Glutamatergic neuron (in vitro differentiated cells): ENCODE data around the gene MLPH. TPM values are rescaled to one million over a fixed set of nuclear protein-coding genes. Genes with fewer than 3 reads are reported as not detected.
A peak's percentile ranks its signal among the peaks of the same experiment; 100 is the strongest.

Experiments used
- DNase-seq: peaks from one replicate; pipeline ENCODE4 v3.0.0; 2022
- H3K27ac Mint-ChIP-seq: one replicate; pipeline ENCODE4 v1.8.0; 2020; ENCODE audit warnings: mild to moderate bottlenecking, mixed read lengths, inconsistent platforms; ENCODE audit not compliant: unreplicated experiment
- H3K27me3 Mint-ChIP-seq: one replicate; pipeline ENCODE4 v1.8.0; 2020; ENCODE audit warnings: mild to moderate bottlenecking, moderate library complexity, mixed read lengths, inconsistent platforms; ENCODE audit not compliant: unreplicated experiment
- H3K36me3 Mint-ChIP-seq: one replicate; pipeline ENCODE4 v1.8.0; 2020; ENCODE audit warnings: mild to moderate bottlenecking, mixed read lengths, inconsistent platforms; ENCODE audit not compliant: unreplicated experiment
- H3K4me1 Mint-ChIP-seq: one replicate; pipeline ENCODE4 v1.8.0; 2020; ENCODE audit warnings: mild to moderate bottlenecking, low read depth, mixed read lengths, inconsistent platforms; ENCODE audit not compliant: unreplicated experiment
- H3K4me3 Mint-ChIP-seq: one replicate; pipeline ENCODE4 v1.8.0; 2020; ENCODE audit warnings: mild to moderate bottlenecking, mixed read lengths, inconsistent platforms; ENCODE audit not compliant: unreplicated experiment
- H3K9me3 Mint-ChIP-seq: one replicate; pipeline ENCODE4 v1.8.0; 2020; ENCODE audit warnings: mild to moderate bottlenecking, moderate library complexity, mixed read lengths, inconsistent platforms; ENCODE audit not compliant: unreplicated experiment
- CTCF ChIP-seq: fragments of 200-600 bp; sonication (generic); IDR thresholded peaks from one replicate; pipeline ENCODE4 v1.5.0; 2021; ENCODE audit not compliant: partially characterized antibody, unreplicated experiment
- total RNA-seq: library from RNA; stranded (reverse); fragmentation: NEBNext Ultra II Directional; extraction: Animal tissue kit (Norgen Biotek cat#: 25700); gene quantifications from one replicate; pipeline ENCODE4 v1.2.1, GENCODE V29; 2021; ENCODE audit not compliant: unreplicated experiment

Gene MLPH
- total RNA-seq, 1 donor from 2014 or later: 4.3 TPM

GRCh38 chr2:237571551-237571950, 84.5 kb downstream of the MLPH start:
- DNase-seq: no peak
- Mint-ChIP-seq H3K4me3 (no peak overlapping the region), H3K4me1 (no peaks in the 10 kb centered on the region), H3K36me3 (no peaks in the 10 kb centered on the region), H3K9me3 (peaks cover 2% of the 10 kb centered on the region), H3K27me3 (no peaks in the 10 kb centered on the region), H3K27ac (no peak overlapping the region)
- no peak for TF ChIP-seq CTCF

- Mint-ChIP-seq H3K27ac (no peak overlapping the region), H3K4me3 (no peak overlapping the region), H3K27me3 (no peaks in the 10 kb centered on the region), H3K36me3 (no peaks in the 10 kb centered on the region), H3K9me3 (peaks cover 2% of the 10 kb centered on the region), H3K4me1 (no peaks in the 10 kb centered on the region)
- peak; percentile 98 for TF ChIP-seq CTCF
- peak; percentile 97 for DNase-seq
These were observed 85.1 kb downstream of the MLPH start for GRCh38 chr2:237572021-237572741.

GRCh38 chr2:237572742-237573101, 85.7 kb downstream of the MLPH start:
- no peak for DNase-seq
- TF ChIP-seq CTCF: no peak
- peaks cover 2% of the 10 kb centered on the region for H3K27me3 Mint-ChIP-seq
- H3K4me3 Mint-ChIP-seq: no peak overlapping the region
- H3K4me1 Mint-ChIP-seq: no peaks in the 10 kb centered on the region
- no peak overlapping the region for H3K27ac Mint-ChIP-seq
- peaks cover 2% of the 10 kb centered on the region for H3K9me3 Mint-ChIP-seq
- H3K36me3 Mint-ChIP-seq: no peaks in the 10 kb centered on the region

GRCh38 chr2:237573721-237574415, 86.8 kb downstream of the MLPH start:
- H3K36me3 Mint-ChIP-seq: no peaks in the 10 kb centered on the region
- H3K27ac Mint-ChIP-seq: no peak overlapping the region

More at GRCh38 chr2:237573721-237574415, 86.8 kb downstream of the MLPH start:
- no peaks in the 10 kb centered on the region for H3K4me1 Mint-ChIP-seq
- TF ChIP-seq CTCF: no peak
- peaks cover 6% of the 10 kb centered on the region for H3K27me3 Mint-ChIP-seq
- no peaks in the 10 kb centered on the region for H3K9me3 Mint-ChIP-seq
- H3K4me3 Mint-ChIP-seq: peak overlapping the region; percentile 59
- no peak for DNase-seq
